Naive thymus-derived CD4-positive, alpha-beta T cell (primary cell): ENCODE data around the gene KLRF1. TPM values are rescaled to one million over a fixed set of nuclear protein-coding genes. Genes with fewer than 3 reads are reported as not detected.

Experiments
- ATAC-seq: fragments of 150-1000 bp; cut with Tn5 transposase; 2 replicates; pipeline ENCODE4 v1.10.0; 2021; ENCODE audit warnings: mild to moderate bottlenecking, moderate library complexity
- CTCF ChIA-PET: fragments of 350-600 bp; sonication (Branson Sonifier 250); formaldehyde crosslinking; loops from one replicate; lab custom pipeline; 2021; ENCODE audit warnings: antibody characterized with exemption; lab: Charles Lee
- POLR2A ChIA-PET: fragments of 350-600 bp; sonication (Branson Sonifier 250); formaldehyde crosslinking; loops from one replicate; lab custom pipeline; 2021; ENCODE audit warnings: antibody characterized with exemption, inconsistent platforms; lab: Charles Lee
- DNase-seq, 9 donors: peaks; one replicate each; pipeline versions ENCODE4 v3.0.0 to v3.0.0-alpha.2; 2020 to 2022; ENCODE audit warnings: mixed read lengths in 1 of 9
- H3K27ac ChIP-seq: one replicate; pipeline ENCODE4 v1.7.0; 2013; ENCODE audit warnings: mild to moderate bottlenecking, low read depth, low read length, moderate library complexity
- H3K27me3 ChIP-seq, 2 donors: one replicate each; pipeline ENCODE4 v1.7.0; 2013; ENCODE audit warnings: low read length in 2 of 2, mild to moderate bottlenecking in 2 of 2, moderate library complexity in 2 of 2; ENCODE audit not compliant: control insufficient read depth in 2 of 2, insufficient read depth in 2 of 2
- H3K36me3 ChIP-seq, 3 experiments: 1 replicate in 2 of 3; 2 replicates in 1 of 3; pipeline ENCODE4 v1.7.0; 2013; ENCODE audit warnings: low read length in 3 of 3, mild to moderate bottlenecking in 3 of 3, moderate library complexity in 1 of 3; ENCODE audit not compliant: insufficient read depth in 3 of 3, control insufficient read depth in 2 of 3
- H3K4me1 ChIP-seq, 2 donors: one replicate each; pipeline ENCODE4 v1.7.0; 2013; ENCODE audit warnings: low read length in 2 of 2, mild to moderate bottlenecking in 2 of 2, moderate library complexity in 1 of 2; ENCODE audit not compliant: control insufficient read depth in 2 of 2, insufficient read depth in 2 of 2
- H3K4me3 ChIP-seq: 2 replicates; pipeline ENCODE4 v1.7.0; 2013; ENCODE audit warnings: mild to moderate bottlenecking, low read length
- H3K9me3 ChIP-seq, 3 experiments: 1 replicate in 2 of 3; 2 replicates in 1 of 3; pipeline ENCODE4 v1.7.0; 2013; ENCODE audit warnings: low read length in 3 of 3; ENCODE audit not compliant: control insufficient read depth in 2 of 3
- H3K27ac Mint-ChIP-seq, 9 donors: one replicate each; pipeline ENCODE4 v1.8.0; 2020 to 2022; ENCODE audit warnings: mixed read lengths in 9 of 9, mild to moderate bottlenecking in 8 of 9, moderate library complexity in 5 of 9, inconsistent platforms in 2 of 9
- H3K27me3 Mint-ChIP-seq, 5 donors: one replicate each; pipeline ENCODE4 v1.8.0; 2021 to 2022; ENCODE audit warnings: mixed read lengths in 5 of 5, mild to moderate bottlenecking in 1 of 5
- H3K36me3 Mint-ChIP-seq, 5 donors: one replicate each; pipeline ENCODE4 v1.8.0; 2020 to 2022; ENCODE audit warnings: mixed read lengths in 5 of 5, mild to moderate bottlenecking in 3 of 5, inconsistent platforms in 1 of 5
- H3K4me1 Mint-ChIP-seq, 7 donors: one replicate each; pipeline ENCODE4 v1.8.0; 2020 to 2022; ENCODE audit warnings: mixed read lengths in 7 of 7, mild to moderate bottlenecking in 3 of 7, inconsistent platforms in 1 of 7
- H3K4me3 Mint-ChIP-seq, 10 donors: one replicate each; pipeline ENCODE4 v1.8.0; 2020 to 2022; ENCODE audit warnings: mild to moderate bottlenecking in 10 of 10, mixed read lengths in 10 of 10, moderate library complexity in 6 of 10, inconsistent platforms in 2 of 10
- H3K9me3 Mint-ChIP-seq, 11 donors: one replicate each; pipeline ENCODE4 v1.8.0; 2020 to 2022; ENCODE audit warnings: mixed read lengths in 11 of 11, mild to moderate bottlenecking in 4 of 11, inconsistent platforms in 1 of 11, moderate library complexity in 1 of 11
- intact Hi-C, 2 donors: fragments of 100-400 bp; cut with micrococcal nuclease; formaldehyde crosslinking; loops; one replicate each; pipeline ENCODE4 v1.15.1; 2023
- polyA plus RNA-seq, 2 donors: library from polyadenylated mRNA; unstranded; fragments of 300-500 nt; fragmentation: Illumina TruSeq; gene quantifications; one replicate each; pipeline ENCODE4 v1.2.3, GENCODE V29; 2021
- total RNA-seq, 6 experiments: library from RNA in 5 of 6; stranded (reverse) in 5 of 6; gene quantifications; 1 replicate in 5 of 6; 2 replicates in 1 of 6; pipeline ENCODE4 v1.2.3 and lab custom pipeline; 2021 to 2026

The KLRF1 gene
- total and polyA plus RNA-seq, 7 experiments from 2014 or later, result 0.35 to 34.8 (median 1.3) TPM

- POLR2A ChIA-PET, result interaction anchor here (2.1 kb wide), 1 partner anchor 18 kb away, joined by 9 read pairs; no protein-coding TSS in a partner anchor
- no peak for ATAC-seq
These were observed 61.5 kb downstream of the KLRF1 start for GRCh38 chr12:9888665-9889273.

More at GRCh38 chr12:9888665-9889273, 61.5 kb downstream of the KLRF1 start:
- Histone ChIP-seq H3K27ac (no peak overlapping the region), H3K36me3 (no peaks in the 10 kb centered on the region), H3K4me3 (no peak overlapping the region), H3K4me1 (peaks cover 0 to 4% of the 10 kb centered on the region in 2 donors), H3K27me3 (no peaks in the 10 kb centered on the region), H3K9me3 (no peaks in the 10 kb centered on the region)
- no peaks in the 10 kb centered on the region for H3K36me3 Mint-ChIP-seq
- no peaks in the 10 kb centered on the region for H3K9me3 Mint-ChIP-seq
- no peak for DNase-seq
- H3K4me1 Mint-ChIP-seq, result peaks cover 0 to 6% (median 6%) of the 10 kb centered on the region in 7 donors
- CTCF ChIA-PET, result no interaction called here
- no peak overlapping the region for H3K4me3 Mint-ChIP-seq
- peak overlapping the region in 2 of 9 donors; percentile 13 to 51 for H3K27ac Mint-ChIP-seq
- intact Hi-C loops, result no loop called here
- H3K27me3 Mint-ChIP-seq, result peaks cover 0 to 12% (median 0%) of the 10 kb centered on the region in 5 donors

Other genes starting within 250 kb of the KLRF1 start
- gene KLRB1, start 219.6 kb upstream of the KLRF1 start, total RNA-seq, result 10 to 100 TPM in 1 of 5 experiments, 1 to 10 TPM in 4; 1.1 to 33.7 (median 2.7) TPM
- gene KLRB1, start 219.6 kb upstream of the KLRF1 start, polyA plus RNA-seq, result 1 to 10 TPM in 1 of 2 donors, under 1 TPM in 1; 0.43 to 1.9 TPM
- 100 to 1,000 TPM; 182 to 378 (median 327) TPM for gene CLEC2D, start 157.8 kb upstream of the KLRF1 start, total RNA-seq
- 100 to 1,000 TPM; 319 to 323 TPM for gene CLEC2D, start 157.8 kb upstream of the KLRF1 start, polyA plus RNA-seq
- gene CLECL1, start 94.4 kb upstream of the KLRF1 start, total RNA-seq, result 1 to 10 TPM in 2 of 5 experiments, under 1 TPM in 1, not detected in 2; 0.43 to 6.1 (median 2.5) TPM
- gene CLECL1, start 94.4 kb upstream of the KLRF1 start, polyA plus RNA-seq, result under 1 TPM; 0.38 to 0.39 TPM
- gene CD69, start 66.6 kb upstream of the KLRF1 start, total RNA-seq, result 100 to 1,000 TPM in 3 of 5 experiments, 10 to 100 TPM in 2; 25.8 to 588 (median 125) TPM
- 100 to 1,000 TPM; 113 to 201 TPM for gene CD69, start 66.6 kb upstream of the KLRF1 start, polyA plus RNA-seq
- gene CLEC2B, start 41.9 kb downstream of the KLRF1 start, total RNA-seq, result 10 to 100 TPM; 50.1 to 86.8 (median 73.8) TPM
- gene CLEC2B, start 41.9 kb downstream of the KLRF1 start, polyA plus RNA-seq, result 10 to 100 TPM; 22.1 to 61.2 TPM
- not detected for gene KLRF2, start 54.0 kb downstream of the KLRF1 start, total RNA-seq
- not detected for gene KLRF2, start 54.0 kb downstream of the KLRF1 start, polyA plus RNA-seq
- not detected for gene CLEC2A, start 104.9 kb downstream of the KLRF1 start, total RNA-seq
- under 1 TPM in 1 of 2 donors, not detected in 1; 0.22 TPM for gene CLEC2A, start 104.9 kb downstream of the KLRF1 start, polyA plus RNA-seq
- gene CLEC12A, start 143.9 kb downstream of the KLRF1 start, total RNA-seq, result 10 to 100 TPM in 1 of 5 experiments, 1 to 10 TPM in 2, not detected in 2; 3.2 to 47.8 (median 4.2) TPM
- gene CLEC12A, start 143.9 kb downstream of the KLRF1 start, polyA plus RNA-seq, result under 1 TPM in 1 of 2 donors, not detected in 1; 0.31 TPM
- under 1 TPM in 1 of 5 experiments, not detected in 4; 0.91 TPM for gene CLEC1B, start 171.6 kb downstream of the KLRF1 start, total RNA-seq
- not detected for gene CLEC1B, start 171.6 kb downstream of the KLRF1 start, polyA plus RNA-seq
- gene CLEC12B, start 183.1 kb downstream of the KLRF1 start, total RNA-seq, result 1 to 10 TPM in 1 of 5 experiments, under 1 TPM in 2, not detected in 2; 0.42 to 7.4 (median 0.87) TPM
- not detected for gene CLEC12B, start 183.1 kb downstream of the KLRF1 start, polyA plus RNA-seq
- gene CLEC9A, start 203.2 kb downstream of the KLRF1 start, total RNA-seq, result under 1 TPM in 2 of 5 experiments, not detected in 3; 0.29 to 0.64 TPM
- not detected for gene CLEC9A, start 203.2 kb downstream of the KLRF1 start, polyA plus RNA-seq